GM12864 (cell line): ENCODE data around the gene ABCA4.

Source experiments
- DNase-seq: peaks from one replicate; pipeline ENCODE4 v3.0.0-alpha.2; 2011; ENCODE audit warnings: low read depth
- H3K4me3 ChIP-seq: 2 replicates; pipeline ENCODE4 v1.5.1; 2011; ENCODE audit warnings: mild to moderate bottlenecking, low read depth, low read length, control low read depth
- TF ChIP-seq, protein P1 (sequence below): IDR thresholded peaks from 2 replicates; pipeline ENCODE4 v1.5.1; 2011; ENCODE audit warnings: low read depth, mild to moderate bottlenecking, moderate library complexity, low read length, control low read depth, inconsistent platforms; ENCODE audit errors: missing control alignments

Gene ABCA4

DNA sequence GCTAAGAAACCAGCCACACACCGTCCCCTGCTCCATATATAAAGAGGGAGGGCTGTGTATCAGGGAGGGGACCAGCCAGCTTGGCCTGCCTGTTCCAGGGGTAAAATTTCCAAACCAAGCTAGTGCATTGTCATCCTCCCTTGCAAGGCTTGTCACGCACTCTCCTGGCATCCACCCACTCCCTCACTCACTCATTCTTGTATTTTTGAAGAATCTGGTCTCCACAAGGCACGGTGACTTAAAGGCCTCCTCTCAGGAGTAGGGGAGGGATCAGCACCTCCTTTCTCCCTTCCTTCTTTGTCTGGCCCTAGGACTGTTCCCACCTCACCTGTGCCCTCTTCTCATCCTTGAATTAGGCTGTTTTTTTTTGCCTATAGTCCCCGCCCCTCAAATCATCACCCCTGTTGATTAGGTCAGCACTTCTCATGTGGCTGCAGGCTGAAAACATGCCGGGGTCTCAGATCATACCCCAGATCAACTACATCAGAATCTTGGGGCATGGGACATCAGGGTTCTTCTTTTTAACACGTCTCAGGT is 5.0 kb downstream of the ABCA4 start:
- no peak overlapping the region for H3K4me3 ChIP-seq
- TF ChIP-seq, protein P1, sequence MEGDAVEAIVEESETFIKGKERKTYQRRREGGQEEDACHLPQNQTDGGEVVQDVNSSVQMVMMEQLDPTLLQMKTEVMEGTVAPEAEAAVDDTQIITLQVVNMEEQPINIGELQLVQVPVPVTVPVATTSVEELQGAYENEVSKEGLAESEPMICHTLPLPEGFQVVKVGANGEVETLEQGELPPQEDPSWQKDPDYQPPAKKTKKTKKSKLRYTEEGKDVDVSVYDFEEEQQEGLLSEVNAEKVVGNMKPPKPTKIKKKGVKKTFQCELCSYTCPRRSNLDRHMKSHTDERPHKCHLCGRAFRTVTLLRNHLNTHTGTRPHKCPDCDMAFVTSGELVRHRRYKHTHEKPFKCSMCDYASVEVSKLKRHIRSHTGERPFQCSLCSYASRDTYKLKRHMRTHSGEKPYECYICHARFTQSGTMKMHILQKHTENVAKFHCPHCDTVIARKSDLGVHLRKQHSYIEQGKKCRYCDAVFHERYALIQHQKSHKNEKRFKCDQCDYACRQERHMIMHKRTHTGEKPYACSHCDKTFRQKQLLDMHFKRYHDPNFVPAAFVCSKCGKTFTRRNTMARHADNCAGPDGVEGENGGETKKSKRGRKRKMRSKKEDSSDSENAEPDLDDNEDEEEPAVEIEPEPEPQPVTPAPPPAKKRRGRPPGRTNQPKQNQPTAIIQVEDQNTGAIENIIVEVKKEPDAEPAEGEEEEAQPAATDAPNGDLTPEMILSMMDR, result no peak
- DNase-seq, result no peak

DNA sequence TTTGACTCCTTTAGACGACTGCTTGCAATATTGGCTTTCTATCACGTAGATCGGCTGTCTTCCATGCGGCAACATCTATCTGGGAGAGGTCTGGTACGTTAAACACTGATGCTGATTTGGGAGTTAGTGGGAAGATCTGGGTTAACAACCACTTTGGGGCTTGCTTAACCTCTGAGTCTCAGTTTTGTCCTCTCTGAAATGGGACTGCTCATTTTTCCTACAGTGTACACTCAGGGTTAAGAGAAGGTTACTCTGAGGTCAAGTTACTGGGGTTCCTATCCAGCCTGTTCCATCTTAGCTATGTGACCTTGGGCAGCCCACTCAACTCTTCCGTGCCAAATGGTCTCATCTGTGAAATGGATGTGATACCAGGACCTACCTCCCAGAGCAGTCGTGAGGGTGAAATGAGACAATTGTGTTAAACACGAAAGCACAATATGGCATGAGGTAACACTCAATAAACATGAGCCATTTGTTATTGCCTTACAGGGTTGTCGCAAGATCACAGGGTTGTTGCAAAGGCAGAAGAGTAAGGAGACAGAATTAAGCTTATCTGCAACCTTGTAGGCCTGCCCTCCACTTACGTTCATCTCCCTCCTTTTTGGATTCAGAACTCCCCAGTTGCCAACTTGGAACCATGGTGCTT is 5.6 kb downstream of the ABCA4 start:
- DNase-seq, result no peak
- H3K4me3 ChIP-seq, result no peak overlapping the region
- TF ChIP-seq, protein P1, result no peak

DNA sequence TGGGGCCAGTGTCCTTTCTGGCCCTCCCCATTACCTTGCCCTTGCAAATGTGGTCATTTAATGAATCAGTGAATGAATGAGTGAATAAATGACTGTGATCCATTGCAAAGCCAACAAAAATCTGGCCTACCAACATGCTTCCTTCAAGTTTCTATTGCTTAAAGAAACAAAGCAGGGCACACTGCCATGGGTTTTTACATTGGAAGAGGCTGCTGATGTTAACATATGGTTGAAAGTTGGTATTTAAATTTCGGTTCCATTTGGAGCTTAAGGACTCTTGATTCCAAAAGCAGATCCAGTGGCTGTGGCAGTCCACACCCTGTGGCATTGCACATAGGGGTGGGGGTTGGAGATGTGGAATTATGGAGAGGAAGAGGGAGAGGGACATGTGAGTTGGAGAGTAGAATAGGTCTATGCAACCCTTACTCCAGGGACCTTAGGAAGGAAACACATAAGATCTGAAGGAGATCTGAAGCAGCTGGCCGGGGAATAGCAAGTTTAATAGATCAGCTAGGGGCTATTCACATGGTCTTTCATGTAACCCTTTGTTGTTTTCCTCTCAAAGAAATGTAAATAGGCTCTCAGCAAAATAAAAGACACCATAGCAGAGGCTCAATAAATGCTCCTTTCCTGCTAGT is 7.2 kb downstream of the ABCA4 start:
- no peak overlapping the region for H3K4me3 ChIP-seq
- TF ChIP-seq, protein P1, result no peak
- DNase-seq, result no peak

DNA sequence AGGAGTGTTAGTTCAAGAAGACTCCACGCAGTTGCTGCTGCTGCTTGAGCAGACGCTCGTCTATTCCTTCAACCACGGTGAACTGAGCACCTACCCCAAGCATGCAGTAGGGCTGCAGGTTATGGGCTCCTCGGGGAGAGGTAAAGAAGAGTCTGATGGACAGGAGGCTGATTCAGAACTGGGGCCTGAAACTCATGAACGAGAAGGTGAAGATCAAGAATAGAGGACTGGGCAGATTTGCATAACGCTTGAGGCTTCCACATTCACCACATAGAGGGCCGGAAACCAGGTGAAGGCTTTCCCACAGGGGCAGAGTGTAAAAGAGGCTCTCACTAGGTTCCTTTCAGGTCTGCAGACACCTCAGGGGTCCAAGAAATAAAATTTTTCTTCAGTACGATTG is 9.1 kb downstream of the ABCA4 start:
- DNase-seq, result no peak
- no peak overlapping the region for H3K4me3 ChIP-seq
- TF ChIP-seq, protein P1, result no peak

DNA sequence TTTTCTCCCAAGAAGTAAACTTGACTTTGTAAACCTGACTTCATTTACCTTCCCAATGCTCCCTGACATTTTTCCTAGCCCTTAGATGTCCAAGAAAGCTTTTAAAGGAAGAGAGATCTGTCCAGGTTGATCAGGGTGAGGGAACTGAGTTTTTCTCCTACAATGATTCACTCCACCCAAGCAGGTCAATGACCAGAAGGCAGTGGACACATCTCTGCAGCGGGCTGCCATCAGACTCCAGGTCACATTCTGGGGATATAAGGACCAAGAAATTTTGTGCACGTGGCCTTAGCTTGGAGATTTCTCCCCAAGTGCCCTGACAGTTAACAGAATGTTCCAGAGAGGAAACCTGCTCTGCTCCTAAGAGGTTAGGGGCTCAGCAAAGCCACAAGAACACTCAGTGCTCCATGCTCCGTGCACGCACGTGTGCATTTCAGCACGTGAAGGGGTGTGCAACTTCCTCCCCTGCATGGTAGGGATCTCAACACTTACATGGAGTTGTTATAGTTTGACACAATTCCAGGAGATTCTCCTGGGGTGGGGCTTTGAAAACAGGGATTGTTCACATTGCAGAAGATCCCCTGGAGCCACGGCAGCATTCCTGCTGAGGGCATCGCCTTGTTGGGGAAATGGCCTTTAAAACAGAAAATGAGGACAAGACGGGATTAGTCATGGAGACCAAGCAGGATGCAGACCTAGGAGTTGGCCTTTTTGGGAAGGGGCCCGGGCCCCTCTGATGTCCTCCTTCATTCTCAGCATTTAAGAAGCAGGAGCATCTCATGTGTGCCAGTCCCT is 9.8 kb downstream of the ABCA4 start:
- no peak overlapping the region for H3K4me3 ChIP-seq
- DNase-seq, result no peak
- TF ChIP-seq, protein P1, result no peak

DNA sequence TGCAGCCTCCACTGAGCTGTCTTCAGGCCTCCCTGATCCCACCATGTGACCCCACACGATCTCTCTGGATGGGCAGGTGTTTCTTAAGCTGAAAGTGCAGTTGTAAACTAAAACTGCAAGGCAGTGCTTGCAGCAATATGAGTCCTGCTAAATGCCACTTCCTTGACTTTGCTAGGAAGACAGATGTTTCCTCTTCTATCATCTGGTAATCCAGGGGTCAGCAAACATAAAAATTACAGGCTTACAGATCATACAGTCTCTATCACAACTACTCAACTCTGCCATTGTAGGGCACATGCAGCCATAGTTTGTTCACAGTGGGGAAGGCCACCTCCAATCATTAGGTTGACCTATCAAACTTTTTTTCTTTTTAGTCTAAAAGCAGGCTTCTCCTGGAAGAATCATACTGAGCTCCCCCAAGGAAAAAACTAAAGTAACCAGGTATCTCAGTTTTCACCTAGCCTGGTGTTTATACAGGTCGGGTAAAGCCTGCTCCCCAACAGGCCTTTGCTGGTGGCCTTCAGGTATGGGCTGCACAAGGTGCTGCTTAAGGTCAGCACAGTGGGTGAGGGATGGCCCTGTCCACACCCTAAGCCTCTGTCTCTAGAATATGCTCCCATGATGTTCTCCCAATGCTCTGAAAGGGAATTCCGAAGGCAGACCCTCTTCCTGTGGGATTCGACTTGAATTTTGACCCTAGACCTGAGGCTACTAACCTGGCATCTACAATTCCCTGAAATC is 10.8 kb downstream of the ABCA4 start:
- no peak for DNase-seq
- TF ChIP-seq, protein P1, result no peak
- H3K4me3 ChIP-seq, result no peak overlapping the region
